ENCODE results near the gene DDRGK1.

Gene DDRGK1

GRCh38 chr20:3164043-3164762, 40.3 kb downstream of the DDRGK1 start:
- no peak for TF ChIP-seq FOXP2 (optimal IDR thresholded peaks at IDR 0.05; ENCODE audit: control extremely low read depth, extremely low read length, insufficient read depth)
- no peak for TF ChIP-seq EZH2 (IDR thresholded peaks at IDR 0.05)
- TF ChIP-seq POLR2AphosphoS5 (IDR thresholded peaks at IDR 0.05; ENCODE audit: borderline replicate concordance, low read depth, low read length): no peak
- Histone ChIP-seq H3K9ac (ENCODE audit: insufficient read length) (no peak overlapping the region), H3K36me3 (ENCODE audit: insufficient read depth, low read length) (no peaks in the 10 kb centered on the region), H3K9me3 (ENCODE audit: low read depth, low read length) (no peaks in the 10 kb centered on the region), H3K27ac (no peak overlapping the region), H3K4me3 (no peak overlapping the region)
- DNase-seq (ENCODE audit: low read depth, low spot score): no peak

DNA sequence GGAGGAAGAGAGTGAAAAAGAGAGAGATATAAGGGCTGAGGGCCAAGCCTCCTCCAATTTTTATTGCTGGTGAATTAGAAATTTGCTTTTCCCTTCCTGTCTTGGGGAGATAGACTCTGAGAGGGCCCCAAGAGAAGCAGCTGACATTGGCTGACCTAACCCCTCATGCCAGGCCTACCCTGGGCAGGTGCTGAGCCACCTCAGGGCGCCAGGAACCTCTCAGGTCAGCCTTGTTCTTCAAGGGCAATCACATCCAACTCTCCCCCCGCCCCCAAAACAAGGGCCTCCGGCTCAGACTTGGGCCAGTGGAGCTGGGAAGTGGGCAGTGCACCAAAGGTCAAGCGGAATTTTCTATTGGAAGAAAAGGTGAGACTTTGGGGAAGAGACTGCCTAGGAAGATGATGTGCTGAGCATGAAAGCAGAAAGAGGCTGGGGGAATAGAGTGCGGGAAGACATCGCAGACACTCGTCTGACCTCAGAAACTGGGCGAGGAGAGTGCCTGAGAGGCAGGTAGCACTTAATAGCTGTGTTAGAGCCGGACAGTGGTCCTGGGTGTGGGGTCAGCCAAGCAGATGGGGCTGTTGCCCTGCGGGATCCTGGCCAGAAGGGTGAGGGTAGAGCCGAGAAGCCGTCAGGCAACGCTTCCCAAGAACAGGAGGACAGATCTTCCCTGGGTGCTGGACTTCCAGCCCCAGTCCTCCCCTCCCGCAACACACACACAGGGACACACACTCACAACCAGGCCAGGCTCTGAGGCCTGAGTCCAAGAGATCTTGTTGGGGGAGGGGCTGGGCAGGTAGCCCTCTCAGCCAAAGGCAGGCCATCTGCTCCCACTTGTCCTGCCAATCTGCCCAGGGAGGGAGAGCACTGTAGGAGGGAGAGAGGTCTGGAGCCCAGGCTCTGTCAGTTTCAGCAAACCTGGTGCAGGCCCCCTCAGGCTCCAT, 41.1 kb downstream of the DDRGK1 start:
- H3K9me3 ChIP-seq (ENCODE audit: low read depth, low read length): no peaks in the 10 kb centered on the region
- H3K4me3 ChIP-seq: no peak overlapping the region
- no peak overlapping the region for H3K27ac ChIP-seq
- H3K9ac ChIP-seq (ENCODE audit: insufficient read length): no peak overlapping the region
- no peaks in the 10 kb centered on the region for H3K36me3 ChIP-seq (ENCODE audit: insufficient read depth, low read length)
- TF ChIP-seq EZH2 (IDR thresholded peaks at IDR 0.05) (no peak), POLR2AphosphoS5 (IDR thresholded peaks at IDR 0.05; ENCODE audit: borderline replicate concordance, low read depth, low read length) (no peak), FOXP2 (optimal IDR thresholded peaks at IDR 0.05; ENCODE audit: control extremely low read depth, extremely low read length, insufficient read depth) (no peak)
- no peak for DNase-seq (ENCODE audit: low read depth, low spot score)

DNA sequence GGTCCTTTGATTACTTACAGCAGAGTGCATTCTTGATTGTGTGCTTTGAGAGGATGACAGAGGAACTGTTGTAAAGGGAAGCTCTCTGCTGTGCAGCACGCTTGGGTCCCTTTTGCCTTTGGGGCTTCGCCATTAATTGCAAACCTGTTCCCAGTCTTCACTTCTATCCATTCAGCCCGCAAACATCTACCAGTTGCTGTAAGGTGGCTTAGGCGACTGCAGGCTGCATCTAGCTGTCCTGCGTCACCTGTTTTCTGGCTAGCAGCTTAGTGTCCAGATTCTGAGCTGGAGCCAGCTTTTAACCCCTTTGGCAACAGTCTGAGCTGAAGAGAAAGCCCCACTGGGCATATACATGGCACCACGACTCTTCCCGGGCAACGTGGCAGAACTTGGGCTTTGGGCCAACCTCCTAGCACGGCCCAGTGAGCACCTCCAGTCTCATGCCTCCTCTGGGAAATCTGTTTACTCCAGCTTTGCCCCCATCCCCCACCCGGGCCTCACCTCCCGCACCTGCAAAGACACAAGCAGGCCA, 42.3 kb downstream of the DDRGK1 start:
- TF ChIP-seq EZH2 (IDR thresholded peaks at IDR 0.05) (no peak), POLR2AphosphoS5 (IDR thresholded peaks at IDR 0.05; ENCODE audit: borderline replicate concordance, low read depth, low read length) (no peak), FOXP2 (optimal IDR thresholded peaks at IDR 0.05; ENCODE audit: control extremely low read depth, extremely low read length, insufficient read depth) (no peak)
- Histone ChIP-seq H3K9me3 (ENCODE audit: low read depth, low read length) (no peaks in the 10 kb centered on the region), H3K36me3 (ENCODE audit: insufficient read depth, low read length) (no peaks in the 10 kb centered on the region), H3K9ac (ENCODE audit: insufficient read length) (no peak overlapping the region), H3K4me3 (no peak overlapping the region), H3K27ac (no peak overlapping the region)
- DNase-seq (ENCODE audit: low read depth, low spot score): no peak

GRCh38 chr20:3161316-3162079, 43.0 kb downstream of the DDRGK1 start:
- DNase-seq (ENCODE audit: low read depth, low spot score): no peak
- no peaks in the 10 kb centered on the region for H3K36me3 ChIP-seq (ENCODE audit: insufficient read depth, low read length)
- H3K9me3 ChIP-seq (ENCODE audit: low read depth, low read length): no peaks in the 10 kb centered on the region
- no peak overlapping the region for H3K27ac ChIP-seq
- no peak overlapping the region for H3K4me3 ChIP-seq
- H3K9ac ChIP-seq (ENCODE audit: insufficient read length): no peak overlapping the region
- TF ChIP-seq POLR2AphosphoS5 (IDR thresholded peaks at IDR 0.05; ENCODE audit: borderline replicate concordance, low read depth, low read length) (no peak), EZH2 (IDR thresholded peaks at IDR 0.05) (no peak), FOXP2 (optimal IDR thresholded peaks at IDR 0.05; ENCODE audit: control extremely low read depth, extremely low read length, insufficient read depth) (no peak)

DNA sequence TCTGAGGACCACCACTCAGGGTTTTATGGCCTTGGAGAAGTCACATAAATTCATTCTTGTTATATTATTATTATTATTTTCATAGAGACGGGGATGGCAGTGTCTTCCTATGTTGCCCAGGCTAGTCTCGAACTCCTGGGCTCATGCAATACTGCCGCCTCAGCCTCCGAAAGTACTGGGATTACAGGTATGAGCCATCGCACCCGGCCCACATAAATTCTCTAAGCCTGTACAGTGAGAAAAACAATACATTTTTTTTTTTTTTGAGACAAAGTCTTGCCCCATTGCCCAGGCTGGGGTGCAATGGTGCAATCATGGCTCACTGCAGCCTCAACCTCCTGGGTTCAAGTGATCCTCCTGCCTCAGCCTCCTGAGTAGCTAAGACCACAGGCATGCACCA, 44.1 kb downstream of the DDRGK1 start:
- Histone ChIP-seq H3K4me3 (peak overlapping the region; percentile 94), H3K27ac (peak overlapping the region; percentile 85; the same call in 1 of the 2 replicates)

GRCh38 chr20:3158968-3159431, 45.5 kb downstream of the DDRGK1 start:
- Histone ChIP-seq H3K36me3 (ENCODE audit: insufficient read depth, low read length) (peaks cover 6% of the 10 kb centered on the region), H3K9me3 (ENCODE audit: low read depth, low read length) (no peaks in the 10 kb centered on the region), H3K27ac (peak overlapping the region; percentile 85), H3K9ac (ENCODE audit: insufficient read length) (peak overlapping the region; percentile 98), H3K4me3 (peak overlapping the region; percentile 94)
- no peak for DNase-seq (ENCODE audit: low read depth, low spot score)
- no peak for TF ChIP-seq EZH2 (IDR thresholded peaks at IDR 0.05)
- TF ChIP-seq POLR2AphosphoS5 (IDR thresholded peaks at IDR 0.05; ENCODE audit: borderline replicate concordance, low read depth, low read length): no peak
- no peak for TF ChIP-seq FOXP2 (optimal IDR thresholded peaks at IDR 0.05; ENCODE audit: control extremely low read depth, extremely low read length, insufficient read depth)

More for the DNA sequence above, 44.1 kb downstream of the DDRGK1 start:
- Histone ChIP-seq H3K9ac (ENCODE audit: insufficient read length) (peak overlapping the region; percentile 98), H3K9me3 (ENCODE audit: low read depth, low read length) (no peaks in the 10 kb centered on the region), H3K36me3 (ENCODE audit: insufficient read depth, low read length) (peaks cover 4% of the 10 kb centered on the region; the same call in 1 of the 2 replicates)
- DNase-seq (ENCODE audit: low read depth, low spot score): no peak
- TF ChIP-seq POLR2AphosphoS5 (IDR thresholded peaks at IDR 0.05; ENCODE audit: borderline replicate concordance, low read depth, low read length) (no peak), FOXP2 (optimal IDR thresholded peaks at IDR 0.05; ENCODE audit: control extremely low read depth, extremely low read length, insufficient read depth) (no peak), EZH2 (IDR thresholded peaks at IDR 0.05) (no peak)

DNA sequence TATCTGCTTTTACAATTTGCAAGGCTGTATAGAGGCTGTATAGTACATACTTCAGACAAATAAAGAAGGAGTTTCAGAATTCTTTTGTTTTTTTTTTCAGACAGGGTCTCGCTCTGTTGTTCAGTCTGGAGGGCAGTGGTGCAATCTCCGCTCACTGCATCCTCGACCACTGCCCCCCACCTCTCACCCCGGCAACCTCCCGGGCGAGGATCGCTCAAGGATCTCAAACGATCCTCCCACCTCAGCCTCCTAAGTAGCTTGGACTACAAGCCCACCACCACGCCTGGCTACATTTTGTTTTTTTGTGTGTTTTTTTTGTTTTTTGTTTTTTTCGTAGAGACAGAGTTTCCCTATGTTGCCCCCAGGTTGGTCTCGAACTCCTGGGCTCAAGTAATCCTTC, 46.7 kb downstream of the DDRGK1 start:
- TF ChIP-seq POLR2AphosphoS5 (IDR thresholded peaks at IDR 0.05; ENCODE audit: borderline replicate concordance, low read depth, low read length) (no peak), FOXP2 (optimal IDR thresholded peaks at IDR 0.05; ENCODE audit: control extremely low read depth, extremely low read length, insufficient read depth) (no peak)
- no peak overlapping the region for H3K4me3 ChIP-seq
- no peak overlapping the region for H3K27ac ChIP-seq
- H3K36me3 ChIP-seq (ENCODE audit: insufficient read depth, low read length): peaks cover 7% of the 10 kb centered on the region
- no peaks in the 10 kb centered on the region for H3K9me3 ChIP-seq (ENCODE audit: low read depth, low read length)
- H3K9ac ChIP-seq (ENCODE audit: insufficient read length): peak overlapping the region; percentile 55
- DNase-seq (ENCODE audit: low read depth, low spot score): no peak
